ENCODE measurements around the gene AANAT.
A peak's percentile ranks its signal among the peaks of the same experiment; 100 is the strongest.

Gene AANAT

GRCh38 chr17:76490112-76490710 lies 22.8 kb downstream of the AANAT start:
- H3K4me3 ChIP-seq (ENCODE audit: low read depth, low read length): no peak overlapping the region
- no peak for TF ChIP-seq CTCF (conservative IDR thresholded peaks at IDR 0.05; ENCODE audit: low read depth, low read length)
- DNase-seq (ENCODE audit: low read depth): no peak

- no peak overlapping the region for H3K4me3 ChIP-seq (ENCODE audit: low read depth, low read length)
- no peak for TF ChIP-seq CTCF (conservative IDR thresholded peaks at IDR 0.05; ENCODE audit: low read depth, low read length)
- DNase-seq (ENCODE audit: low read depth): no peak
These were observed 24.1 kb downstream of the AANAT start for GRCh38 chr17:76491271-76492122.

GRCh38 chr17:76492123-76492988 lies 25.0 kb downstream of the AANAT start:
- no peak for TF ChIP-seq CTCF (conservative IDR thresholded peaks at IDR 0.05; ENCODE audit: low read depth, low read length)
- DNase-seq (ENCODE audit: low read depth): no peak
- peak overlapping the region; percentile 43 for H3K4me3 ChIP-seq (ENCODE audit: low read depth, low read length)

GRCh38 chr17:76492989-76493501 lies 25.6 kb downstream of the AANAT start:
- peak; percentile 92 for DNase-seq (ENCODE audit: low read depth)
- H3K4me3 ChIP-seq (ENCODE audit: low read depth, low read length): peak overlapping the region; percentile 43
- no peak for TF ChIP-seq CTCF (conservative IDR thresholded peaks at IDR 0.05; ENCODE audit: low read depth, low read length)

GRCh38 chr17:76493505-76494167 lies 26.2 kb downstream of the AANAT start:
- DNase-seq (ENCODE audit: low read depth): peak; percentile 17
- H3K4me3 ChIP-seq (ENCODE audit: low read depth, low read length): peak overlapping the region; percentile 43
- TF ChIP-seq CTCF (conservative IDR thresholded peaks at IDR 0.05; ENCODE audit: low read depth, low read length): no peak

- DNase-seq (ENCODE audit: low read depth): no peak
- H3K4me3 ChIP-seq (ENCODE audit: low read depth, low read length): no peak overlapping the region
- no peak for TF ChIP-seq CTCF (conservative IDR thresholded peaks at IDR 0.05; ENCODE audit: low read depth, low read length)
These were observed 28.4 kb downstream of the AANAT start for GRCh38 chr17:76495663-76496400.

All from choroid plexus epithelial cell (primary cell).